Muscle layer of colon (tissue), 2 donors: ENCODE results near the gene NUP214.
"Not testable (repeated sequence)": the region's sequence is repeated elsewhere in the genome, so short reads cannot be mapped to it uniquely, and the experiment has no call there.

ENCODE experiments used
- H3K27ac ChIP-seq: one replicate; pipeline ENCODE4 v1.7.0; 2013; ENCODE audit warnings: low read depth, mild to moderate bottlenecking, low read length, moderate library complexity
- H3K27me3 ChIP-seq, 2 donors: one replicate each; pipeline ENCODE4 v1.7.0; 2013; ENCODE audit warnings: low read length in 2 of 2, mild to moderate bottlenecking in 2 of 2; ENCODE audit not compliant: insufficient read depth in 2 of 2, control insufficient read depth in 1 of 2
- H3K36me3 ChIP-seq: one replicate; pipeline ENCODE4 v1.7.0; 2013; ENCODE audit warnings: mild to moderate bottlenecking, low read length; ENCODE audit not compliant: insufficient read depth
- H3K4me1 ChIP-seq: one replicate; pipeline ENCODE4 v1.7.0; 2013; ENCODE audit warnings: mild to moderate bottlenecking, low read length; ENCODE audit not compliant: insufficient read depth
- H3K4me3 ChIP-seq, 2 donors: one replicate each; pipeline ENCODE4 v1.7.0; 2013; ENCODE audit warnings: low read length in 2 of 2, low read depth in 1 of 2, mild to moderate bottlenecking in 1 of 2, moderate library complexity in 1 of 2
- H3K9ac ChIP-seq: one replicate; pipeline ENCODE4 v1.7.0; 2013; ENCODE audit warnings: low read length
- H3K9me3 ChIP-seq: one replicate; pipeline ENCODE4 v1.7.0; 2013; ENCODE audit warnings: mild to moderate bottlenecking, low read length
- donor health status: abdominal sarcoma.
- donor health status: Adenocarcinoma of cecum.

NUP214 gene

DNA sequence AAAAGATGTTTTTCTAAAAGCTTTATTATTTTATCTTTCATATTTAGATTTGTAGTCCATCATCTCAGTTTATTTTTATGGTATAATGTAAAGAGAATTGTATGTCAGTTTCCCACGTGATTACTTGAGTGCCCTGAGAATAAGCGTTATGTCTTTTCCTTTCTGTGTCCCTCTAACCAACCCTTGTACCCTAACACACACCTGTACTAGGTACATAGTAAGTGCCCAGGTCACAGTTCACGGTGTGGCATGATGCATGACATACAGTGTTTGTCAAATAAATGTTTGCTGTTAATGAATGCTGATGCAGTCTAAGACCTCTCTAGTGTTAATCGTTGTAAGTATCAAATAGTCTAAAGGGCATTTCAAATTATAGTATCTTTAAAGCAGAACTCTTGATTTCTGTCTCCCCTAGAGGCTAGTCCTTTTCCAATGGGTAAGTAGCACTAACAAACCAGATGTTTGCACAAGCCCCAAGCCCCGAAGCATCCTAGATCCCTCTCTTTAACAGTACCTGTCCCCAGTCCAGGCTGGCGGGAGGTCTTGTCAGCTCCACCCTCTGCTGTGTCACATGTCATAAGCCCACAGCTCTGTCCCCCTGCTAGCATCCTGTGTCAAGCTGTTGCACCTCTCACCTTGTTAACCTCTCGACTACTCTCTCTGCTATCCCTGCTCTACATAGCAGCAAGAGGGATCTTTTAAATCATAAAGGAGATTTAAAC lies 23.7 kb downstream of the NUP214 start:
- Histone ChIP-seq H3K27me3 (no peaks in the 10 kb centered on the region), H3K4me3 (no peak overlapping the region), H3K9ac (no peak overlapping the region), H3K9me3 (no peaks in the 10 kb centered on the region), H3K27ac (no peak overlapping the region), H3K36me3 (peaks cover 78% of the 10 kb centered on the region), H3K4me1 (no peaks in the 10 kb centered on the region)

DNA sequence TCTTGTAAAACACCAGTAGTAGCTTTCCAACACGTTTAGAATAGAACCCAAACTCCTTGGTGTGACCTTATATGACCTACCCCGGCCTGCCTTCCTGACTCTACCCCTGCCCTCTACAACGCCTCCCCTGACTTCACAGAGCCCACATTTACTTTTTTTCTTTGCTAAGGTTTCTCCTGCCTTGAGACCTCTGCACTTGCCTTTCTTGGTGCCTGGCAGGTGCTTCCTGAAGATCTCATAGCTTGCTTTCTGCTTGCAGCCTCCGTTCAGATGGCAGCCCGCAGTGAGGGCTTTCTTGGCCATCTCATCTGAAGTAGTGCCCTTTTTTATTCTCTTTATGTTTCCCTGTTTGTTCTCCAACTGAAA lies 24.3 kb downstream of the NUP214 start:
- peaks cover 72% of the 10 kb centered on the region for H3K36me3 ChIP-seq
- H3K4me1 ChIP-seq, result no peaks in the 10 kb centered on the region
- H3K4me3 ChIP-seq, result no peak overlapping the region
- H3K27ac ChIP-seq, result no peak overlapping the region
- H3K9me3 ChIP-seq, result no peaks in the 10 kb centered on the region
- H3K27me3 ChIP-seq, result no peaks in the 10 kb centered on the region
- H3K9ac ChIP-seq, result no peak overlapping the region

DNA sequence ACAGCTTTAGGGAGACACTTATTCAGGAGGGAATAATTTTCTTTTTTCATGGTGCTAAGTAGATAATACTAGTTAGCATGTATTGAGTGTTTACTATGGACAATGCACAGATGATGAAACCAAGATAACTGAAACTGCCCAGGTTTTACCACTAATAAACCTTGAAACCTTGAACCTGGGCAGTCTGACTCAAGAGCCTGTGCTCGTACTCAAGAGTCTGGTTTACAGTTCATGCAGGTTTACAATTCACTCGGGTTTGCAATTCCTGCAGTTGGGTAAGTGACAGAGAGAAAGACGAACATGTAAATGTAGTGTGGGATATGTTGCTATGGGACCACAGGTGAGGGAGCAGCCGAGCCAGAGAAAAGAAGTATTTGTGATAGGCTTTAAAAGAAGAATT lies 28.2 kb downstream of the NUP214 start:
- Histone ChIP-seq H3K9me3 (no peaks in the 10 kb centered on the region), H3K4me3 (no peak overlapping the region)

GRCh38 chr9:131158673-131159072 lies 33.3 kb downstream of the NUP214 start:
- H3K9ac ChIP-seq, H3K4me1 ChIP-seq, H3K4me3 ChIP-seq, H3K9me3 ChIP-seq, H3K27ac ChIP-seq, H3K27me3 ChIP-seq: not testable (repeated sequence)
- H3K36me3 ChIP-seq, result peaks cover 39% of the 10 kb centered on the region

More for the DNA sequence above, 28.2 kb downstream of the NUP214 start:
- peaks cover 41% of the 10 kb centered on the region for H3K36me3 ChIP-seq
- H3K4me1 ChIP-seq, result no peaks in the 10 kb centered on the region
- no peak overlapping the region for H3K27ac ChIP-seq
- H3K9ac ChIP-seq, result no peak overlapping the region
- H3K27me3 ChIP-seq, result no peaks in the 10 kb centered on the region

GRCh38 chr9:131160416-131161112 lies 35.2 kb downstream of the NUP214 start:
- H3K27me3 ChIP-seq, result no peaks in the 10 kb centered on the region
- no peaks in the 10 kb centered on the region for H3K9me3 ChIP-seq
- H3K4me1 ChIP-seq, result no peaks in the 10 kb centered on the region
- no peak overlapping the region for H3K27ac ChIP-seq
- peaks cover 48% of the 10 kb centered on the region for H3K36me3 ChIP-seq
- no peak overlapping the region for H3K4me3 ChIP-seq
- H3K9ac ChIP-seq, result no peak overlapping the region

DNA sequence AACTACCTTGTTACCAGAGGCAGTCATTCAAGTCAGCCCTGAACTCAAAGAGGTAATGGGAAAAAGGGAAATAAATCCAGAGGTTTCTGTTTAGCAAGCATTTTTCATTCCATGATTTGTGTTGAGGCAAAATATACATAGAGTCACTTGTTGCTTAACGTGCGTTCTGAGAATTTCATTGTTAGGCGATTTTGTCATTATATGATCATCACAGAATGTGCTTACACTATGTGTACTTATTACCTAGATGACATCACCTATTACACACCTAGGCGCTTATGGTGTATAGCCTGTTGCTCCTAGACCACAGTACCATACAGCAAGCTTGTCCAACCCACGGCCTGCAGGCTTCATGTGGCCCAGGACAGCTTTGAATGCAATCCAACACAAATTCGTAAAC lies 36.2 kb downstream of the NUP214 start:
- H3K9ac ChIP-seq, result no peak overlapping the region
- H3K4me1 ChIP-seq, result no peaks in the 10 kb centered on the region
- no peaks in the 10 kb centered on the region for H3K9me3 ChIP-seq
- H3K27ac ChIP-seq, result no peak overlapping the region
- peaks cover 48% of the 10 kb centered on the region for H3K36me3 ChIP-seq
- no peak overlapping the region for H3K4me3 ChIP-seq
- no peaks in the 10 kb centered on the region for H3K27me3 ChIP-seq

- H3K36me3 ChIP-seq, result peaks cover 45% of the 10 kb centered on the region
Observed at GRCh38 chr9:131162886-131163285, 37.5 kb downstream of the NUP214 start.

GRCh38 chr9:131165523-131165922 lies 40.1 kb downstream of the NUP214 start:
- Histone ChIP-seq H3K9me3 (no peaks in the 10 kb centered on the region), H3K4me3 (no peak overlapping the region), H3K36me3 (peaks cover 38% of the 10 kb centered on the region), H3K9ac (no peak overlapping the region), H3K4me1 (no peaks in the 10 kb centered on the region), H3K27ac (no peak overlapping the region), H3K27me3 (no peaks in the 10 kb centered on the region)

More at GRCh38 chr9:131162886-131163285, 37.5 kb downstream of the NUP214 start:
- Histone ChIP-seq H3K27me3 (no peaks in the 10 kb centered on the region), H3K4me3 (no peak overlapping the region), H3K9ac (no peak overlapping the region), H3K27ac (no peak overlapping the region), H3K4me1 (no peaks in the 10 kb centered on the region), H3K9me3 (no peaks in the 10 kb centered on the region)

DNA sequence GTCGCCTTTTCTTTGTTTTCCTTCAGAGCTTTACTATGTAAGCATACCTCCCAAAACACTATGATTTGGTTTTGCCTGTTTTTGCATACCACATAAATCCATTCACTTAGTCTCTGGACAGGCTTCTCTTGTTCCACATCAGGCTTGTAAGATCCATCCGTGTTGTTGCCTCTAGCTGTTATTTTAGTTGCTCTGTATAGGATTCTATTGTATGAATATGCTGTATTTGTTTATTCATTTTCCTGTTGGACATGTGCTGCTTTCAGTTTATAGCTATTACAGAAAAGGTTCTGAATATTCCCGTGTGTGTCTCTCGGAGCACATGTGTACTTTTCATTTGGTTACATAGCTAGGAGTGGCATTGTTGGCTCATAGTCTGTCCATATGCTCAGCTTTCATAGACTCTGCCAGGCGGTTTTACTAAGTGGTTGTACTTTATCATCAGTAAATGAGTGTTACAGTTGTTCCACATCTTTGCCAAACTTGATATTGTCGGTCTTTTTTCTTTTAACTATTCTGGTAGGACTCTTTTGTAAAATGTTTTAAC lies 41.8 kb downstream of the NUP214 start:
- no peak overlapping the region for H3K27ac ChIP-seq
- no peak overlapping the region for H3K4me3 ChIP-seq
- H3K27me3 ChIP-seq, result no peaks in the 10 kb centered on the region
- no peak overlapping the region for H3K9ac ChIP-seq
- no peaks in the 10 kb centered on the region for H3K9me3 ChIP-seq
- H3K36me3 ChIP-seq, result peaks cover 23% of the 10 kb centered on the region
- H3K4me1 ChIP-seq, result no peaks in the 10 kb centered on the region

GRCh38 chr9:131167936-131168335 lies 42.5 kb downstream of the NUP214 start:
- H3K4me1 ChIP-seq, result no peaks in the 10 kb centered on the region
- no peaks in the 10 kb centered on the region for H3K27me3 ChIP-seq
- peaks cover 18% of the 10 kb centered on the region for H3K36me3 ChIP-seq
- H3K27ac ChIP-seq, result no peak overlapping the region
- H3K9ac ChIP-seq, result no peak overlapping the region
- no peaks in the 10 kb centered on the region for H3K9me3 ChIP-seq
- no peak overlapping the region for H3K4me3 ChIP-seq

- Histone ChIP-seq H3K4me3 (no peak overlapping the region), H3K9me3 (no peaks in the 10 kb centered on the region), H3K27me3 (no peaks in the 10 kb centered on the region), H3K4me1 (no peaks in the 10 kb centered on the region), H3K27ac (no peak overlapping the region), H3K36me3 (peaks cover 10% of the 10 kb centered on the region), H3K9ac (no peak overlapping the region)
Observed at GRCh38 chr9:131169563-131170240, 44.3 kb downstream of the NUP214 start.
